Activated naive CD8-positive, alpha-beta T cell (primary cell): Measurements from ENCODE around the gene HOMER1.

Experiments
- H3K27ac Mint-ChIP-seq: one replicate; pipeline ENCODE4 v1.8.0; 2021; ENCODE audit warnings: mixed read lengths
- H3K27me3 Mint-ChIP-seq: one replicate; pipeline ENCODE4 v1.8.0; 2021; ENCODE audit warnings: mixed read lengths
- H3K36me3 Mint-ChIP-seq: one replicate; pipeline ENCODE4 v1.8.0; 2021; ENCODE audit warnings: mixed read lengths
- H3K4me1 Mint-ChIP-seq: one replicate; pipeline ENCODE4 v1.8.0; 2021; ENCODE audit warnings: low read depth, mixed read lengths
- H3K4me3 Mint-ChIP-seq: one replicate; pipeline ENCODE4 v1.8.0; 2021; ENCODE audit warnings: mild to moderate bottlenecking, mixed read lengths
- H3K9me3 Mint-ChIP-seq: one replicate; pipeline ENCODE4 v1.8.0; 2021; ENCODE audit warnings: low read depth, mixed read lengths

HOMER1 gene

DNA sequence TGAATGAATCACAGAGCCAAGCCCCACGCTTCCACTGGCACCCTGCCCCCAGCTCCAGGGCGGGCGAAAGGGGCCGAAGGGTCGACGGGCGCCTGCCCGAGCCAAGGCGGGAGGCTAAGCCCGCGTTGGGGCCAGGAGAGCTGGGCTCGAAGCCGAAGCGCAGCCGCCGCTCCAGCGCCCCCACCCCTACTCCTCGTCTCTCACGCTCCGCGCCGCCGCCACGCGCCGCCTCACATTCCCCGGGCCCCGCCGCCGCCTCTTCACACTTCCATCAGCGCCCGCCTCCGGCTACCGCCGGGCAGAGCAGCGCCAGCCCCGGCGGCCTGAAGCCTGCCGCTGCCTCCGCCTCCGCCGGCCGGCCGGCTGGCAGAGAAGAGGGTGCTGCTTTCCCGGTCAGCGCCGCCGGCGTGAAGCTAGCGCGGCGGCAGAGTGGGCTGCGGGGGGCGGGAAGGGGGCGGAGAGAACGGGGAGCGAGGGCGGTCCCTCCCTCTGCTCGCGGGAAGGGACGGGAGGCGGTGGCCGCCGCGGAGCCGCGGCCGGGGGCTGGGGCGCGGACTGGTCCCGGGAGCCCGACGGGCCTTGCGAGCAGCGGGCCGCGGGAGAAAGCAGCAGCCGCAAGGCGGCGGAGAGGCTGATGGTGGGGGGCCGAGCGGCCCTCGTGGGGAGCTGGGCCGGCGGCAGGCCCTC lies at the start of gene HOMER1:
TSS of gene HOMER1 (minus strand) at position 431 of the 687 bp plus-strand sequence. CDS start 1,360 bp downstream, outside the sequence.
- Mint-ChIP-seq H3K27ac (peak within 1 kb of the TSS; percentile 95), H3K4me3 (peak within 1 kb of the TSS; percentile 94), H3K9me3 (no peaks in the 10 kb centered on the region), H3K4me1 (peaks cover 51% of the 10 kb centered on the region), H3K27me3 (peaks cover 7% of the 10 kb centered on the region), H3K36me3 (peaks cover 3% of the 10 kb centered on the region)

DNA sequence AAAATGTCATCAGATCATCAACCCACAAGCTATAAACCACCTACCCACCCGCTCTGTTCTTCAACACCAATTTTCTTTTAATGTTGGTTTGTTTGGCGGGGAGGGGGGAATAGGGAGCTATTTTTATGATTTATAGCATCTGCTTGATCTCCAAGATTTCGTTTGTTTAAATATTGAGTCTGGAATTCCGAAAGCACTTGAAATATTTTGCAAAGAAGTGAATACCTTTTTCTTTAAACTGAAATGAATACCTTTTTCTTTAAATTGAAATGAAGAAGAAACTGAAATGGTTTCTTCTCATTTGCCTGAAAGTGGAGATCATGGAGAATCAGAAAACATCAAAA lies 49.3 kb upstream of the HOMER1 start:
- Mint-ChIP-seq H3K9me3 (no peaks in the 10 kb centered on the region), H3K27ac (peak overlapping the region; percentile 70), H3K4me3 (no peak overlapping the region), H3K4me1 (peaks cover 34% of the 10 kb centered on the region), H3K27me3 (no peaks in the 10 kb centered on the region), H3K36me3 (peaks cover 2% of the 10 kb centered on the region)

- H3K9me3 Mint-ChIP-seq = no peaks in the 10 kb centered on the region
- H3K36me3 Mint-ChIP-seq = peaks cover 2% of the 10 kb centered on the region
- no peaks in the 10 kb centered on the region for H3K27me3 Mint-ChIP-seq
- peak overlapping the region; percentile 70 for H3K27ac Mint-ChIP-seq
- no peak overlapping the region for H3K4me3 Mint-ChIP-seq
- peaks cover 34% of the 10 kb centered on the region for H3K4me1 Mint-ChIP-seq
These were observed 48.7 kb upstream of the HOMER1 start for GRCh38 chr5:79562351-79563246.

GRCh38 chr5:79561525-79561893 lies 47.6 kb upstream of the HOMER1 start:
- peaks cover 34% of the 10 kb centered on the region for H3K4me1 Mint-ChIP-seq
- H3K4me3 Mint-ChIP-seq = peak overlapping the region; percentile 71
- H3K9me3 Mint-ChIP-seq = no peaks in the 10 kb centered on the region
- H3K27ac Mint-ChIP-seq = peak overlapping the region; percentile 98
- H3K36me3 Mint-ChIP-seq = peaks cover 2% of the 10 kb centered on the region
- H3K27me3 Mint-ChIP-seq = no peaks in the 10 kb centered on the region

DNA sequence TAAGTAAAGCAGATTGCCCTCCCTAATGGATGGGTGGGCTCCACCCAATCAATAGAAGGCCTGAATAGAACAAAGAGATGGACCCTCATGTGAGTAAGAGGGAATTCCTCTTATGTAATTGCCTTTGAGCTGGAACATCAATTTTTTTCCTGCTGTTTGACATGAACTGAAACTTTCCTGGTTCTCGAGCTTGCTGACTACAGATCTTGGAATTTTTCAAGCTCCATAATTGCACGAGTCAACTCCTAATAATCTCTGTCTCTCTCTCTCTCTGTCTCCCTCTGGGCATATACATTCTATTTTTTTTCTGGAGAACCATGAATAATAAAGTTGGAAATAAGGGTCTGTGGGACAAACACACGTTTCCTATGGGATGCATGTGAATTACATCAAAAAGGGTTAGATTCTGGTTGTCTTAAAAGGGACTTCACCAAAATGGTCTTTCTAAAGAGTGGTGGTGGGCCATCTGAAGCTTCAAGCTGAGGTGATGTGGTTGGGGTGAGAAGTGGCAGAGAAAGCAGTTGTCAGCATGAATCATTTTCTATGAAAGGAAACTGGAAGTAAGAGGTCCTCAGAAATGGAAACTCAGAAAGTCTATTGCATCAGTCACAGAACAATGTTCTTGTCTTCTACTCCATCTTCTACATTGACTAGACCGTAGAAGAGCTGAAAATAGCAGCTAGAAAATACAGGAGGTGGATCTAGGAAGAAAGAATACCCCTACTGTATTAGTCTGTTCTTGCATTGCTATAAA lies 47.0 kb upstream of the HOMER1 start:
- no peaks in the 10 kb centered on the region for H3K9me3 Mint-ChIP-seq
- peaks cover 2% of the 10 kb centered on the region for H3K36me3 Mint-ChIP-seq
- peak overlapping the region; percentile 98 for H3K27ac Mint-ChIP-seq
- peaks cover 34% of the 10 kb centered on the region for H3K4me1 Mint-ChIP-seq
- H3K4me3 Mint-ChIP-seq = peak overlapping the region; percentile 71
- H3K27me3 Mint-ChIP-seq = no peaks in the 10 kb centered on the region

GRCh38 chr5:79555418-79555817 lies 41.5 kb upstream of the HOMER1 start:
- Mint-ChIP-seq H3K36me3 (peaks cover 3% of the 10 kb centered on the region), H3K27ac (no peak overlapping the region), H3K4me3 (no peak overlapping the region), H3K9me3 (no peaks in the 10 kb centered on the region), H3K4me1 (peaks cover 16% of the 10 kb centered on the region), H3K27me3 (no peaks in the 10 kb centered on the region)

DNA sequence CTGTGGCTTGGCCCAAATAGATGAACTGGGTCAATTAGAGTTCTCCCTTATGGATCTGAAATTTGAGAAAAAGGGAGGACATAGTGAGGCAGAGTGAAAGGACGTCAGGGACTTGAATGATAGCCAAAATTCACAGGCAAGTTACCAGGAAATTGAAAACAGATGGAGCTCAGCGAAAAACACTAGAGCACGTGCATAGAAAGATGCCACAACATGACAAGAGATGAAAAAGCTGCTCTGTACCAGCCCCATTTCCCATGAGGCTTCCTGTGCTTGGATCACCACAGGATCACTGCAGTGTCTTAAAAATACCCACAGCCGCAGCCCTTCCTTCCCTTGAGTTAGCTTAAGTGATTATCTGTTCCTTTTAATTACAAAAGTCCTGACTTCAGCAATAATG lies 39.0 kb upstream of the HOMER1 start:
- no peak overlapping the region for H3K27ac Mint-ChIP-seq
- H3K36me3 Mint-ChIP-seq = peaks cover 3% of the 10 kb centered on the region
- no peaks in the 10 kb centered on the region for H3K27me3 Mint-ChIP-seq
- no peak overlapping the region for H3K4me3 Mint-ChIP-seq
- H3K4me1 Mint-ChIP-seq = peaks cover 13% of the 10 kb centered on the region
- no peaks in the 10 kb centered on the region for H3K9me3 Mint-ChIP-seq

DNA sequence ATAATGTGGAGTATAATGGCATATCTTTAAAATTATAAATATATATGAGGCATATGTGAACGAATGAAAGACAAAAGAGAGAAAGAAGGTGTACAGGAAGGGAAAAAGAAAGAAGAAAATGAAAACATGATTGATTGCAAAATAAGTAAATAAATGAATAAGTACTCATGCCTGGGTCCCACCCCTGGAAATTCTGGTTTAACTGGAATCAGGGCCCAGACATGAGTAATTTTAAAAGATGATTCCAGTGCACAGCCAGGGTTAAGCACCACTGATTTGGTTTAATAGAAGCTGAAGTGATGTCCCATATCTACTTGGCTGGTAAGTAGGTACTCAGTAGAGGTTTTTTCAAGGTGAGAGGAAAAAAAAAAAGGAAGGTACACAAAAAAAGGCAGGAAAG lies 34.0 kb upstream of the HOMER1 start:
- peaks cover 4% of the 10 kb centered on the region for H3K4me1 Mint-ChIP-seq
- H3K27ac Mint-ChIP-seq = no peak overlapping the region
- H3K4me3 Mint-ChIP-seq = no peak overlapping the region
- H3K36me3 Mint-ChIP-seq = peaks cover 3% of the 10 kb centered on the region
- H3K9me3 Mint-ChIP-seq = no peaks in the 10 kb centered on the region
- H3K27me3 Mint-ChIP-seq = peaks cover 2% of the 10 kb centered on the region

DNA sequence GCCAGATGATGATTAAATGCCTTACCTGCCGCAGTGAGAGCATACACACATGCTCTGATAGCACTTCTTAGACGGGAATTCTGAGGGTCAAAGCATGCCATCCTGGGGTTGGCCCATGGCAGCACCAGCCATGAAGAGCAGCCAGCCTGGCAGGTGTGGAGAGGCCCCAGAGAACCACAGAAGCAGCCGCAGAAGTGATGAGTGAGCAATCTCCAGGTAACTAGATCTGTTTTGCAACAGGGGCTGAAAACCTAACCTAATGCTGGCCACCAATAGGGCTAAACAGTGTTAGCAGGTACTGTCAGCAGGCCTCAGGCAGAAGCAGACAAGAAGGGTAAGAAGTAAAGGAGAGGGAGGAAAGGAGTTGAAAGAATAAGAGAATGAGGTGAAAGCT lies 33.5 kb upstream of the HOMER1 start:
- Mint-ChIP-seq H3K36me3 (peaks cover 3% of the 10 kb centered on the region), H3K27ac (no peak overlapping the region), H3K4me1 (no peaks in the 10 kb centered on the region), H3K4me3 (no peak overlapping the region), H3K9me3 (no peaks in the 10 kb centered on the region), H3K27me3 (peaks cover 2% of the 10 kb centered on the region)

- Mint-ChIP-seq H3K4me3 (no peak overlapping the region), H3K27ac (no peak overlapping the region), H3K27me3 (peaks cover 2% of the 10 kb centered on the region), H3K4me1 (no peaks in the 10 kb centered on the region), H3K9me3 (no peaks in the 10 kb centered on the region), H3K36me3 (peaks cover 2% of the 10 kb centered on the region)
These were observed 33.0 kb upstream of the HOMER1 start for GRCh38 chr5:79546782-79547428.

DNA sequence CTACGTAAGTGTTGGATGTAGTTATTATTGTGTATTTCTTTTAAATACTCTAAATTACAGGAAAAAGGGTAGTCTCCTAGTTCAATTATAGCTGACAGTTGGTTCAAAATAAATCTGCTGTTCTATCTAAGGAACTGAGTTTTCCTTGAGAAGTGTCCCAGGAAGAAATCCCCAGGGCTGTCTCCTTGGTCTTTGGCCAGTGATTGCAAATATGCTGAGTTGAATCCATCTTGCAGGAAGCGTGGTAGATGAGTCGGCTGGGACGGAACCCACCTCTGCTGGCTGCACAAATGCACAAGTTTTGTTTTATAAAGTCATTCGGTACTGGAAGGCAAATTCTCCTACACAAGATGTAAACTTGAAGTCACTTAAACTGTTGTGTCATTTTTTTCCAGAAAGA lies 30.2 kb upstream of the HOMER1 start:
- Mint-ChIP-seq H3K4me1 (no peaks in the 10 kb centered on the region), H3K27ac (no peak overlapping the region), H3K4me3 (no peak overlapping the region), H3K36me3 (no peaks in the 10 kb centered on the region), H3K9me3 (no peaks in the 10 kb centered on the region), H3K27me3 (peaks cover 2% of the 10 kb centered on the region)

DNA sequence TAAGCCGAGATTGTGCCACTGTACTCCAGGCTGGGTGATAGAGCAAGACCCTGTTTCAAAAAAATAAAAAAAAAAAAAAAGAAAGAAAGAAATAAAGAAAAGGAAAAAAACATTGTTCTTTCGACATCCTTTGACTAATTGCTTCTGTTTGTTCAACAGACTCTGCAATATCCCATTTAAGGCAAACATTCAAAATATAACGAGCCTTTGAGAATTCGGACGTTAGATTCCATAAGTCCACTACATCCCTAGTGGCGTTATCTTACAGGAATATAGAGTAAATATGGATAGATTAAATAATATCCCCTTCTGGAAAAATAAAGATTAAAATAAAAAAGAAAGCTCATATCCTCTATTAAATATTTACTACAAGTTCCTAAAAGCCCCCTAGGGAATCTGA lies 27.0 kb upstream of the HOMER1 start:
- H3K4me1 Mint-ChIP-seq = no peaks in the 10 kb centered on the region
- H3K9me3 Mint-ChIP-seq = no peaks in the 10 kb centered on the region
- no peak overlapping the region for H3K4me3 Mint-ChIP-seq
- no peaks in the 10 kb centered on the region for H3K36me3 Mint-ChIP-seq
- H3K27me3 Mint-ChIP-seq = no peaks in the 10 kb centered on the region
- no peak overlapping the region for H3K27ac Mint-ChIP-seq

DNA sequence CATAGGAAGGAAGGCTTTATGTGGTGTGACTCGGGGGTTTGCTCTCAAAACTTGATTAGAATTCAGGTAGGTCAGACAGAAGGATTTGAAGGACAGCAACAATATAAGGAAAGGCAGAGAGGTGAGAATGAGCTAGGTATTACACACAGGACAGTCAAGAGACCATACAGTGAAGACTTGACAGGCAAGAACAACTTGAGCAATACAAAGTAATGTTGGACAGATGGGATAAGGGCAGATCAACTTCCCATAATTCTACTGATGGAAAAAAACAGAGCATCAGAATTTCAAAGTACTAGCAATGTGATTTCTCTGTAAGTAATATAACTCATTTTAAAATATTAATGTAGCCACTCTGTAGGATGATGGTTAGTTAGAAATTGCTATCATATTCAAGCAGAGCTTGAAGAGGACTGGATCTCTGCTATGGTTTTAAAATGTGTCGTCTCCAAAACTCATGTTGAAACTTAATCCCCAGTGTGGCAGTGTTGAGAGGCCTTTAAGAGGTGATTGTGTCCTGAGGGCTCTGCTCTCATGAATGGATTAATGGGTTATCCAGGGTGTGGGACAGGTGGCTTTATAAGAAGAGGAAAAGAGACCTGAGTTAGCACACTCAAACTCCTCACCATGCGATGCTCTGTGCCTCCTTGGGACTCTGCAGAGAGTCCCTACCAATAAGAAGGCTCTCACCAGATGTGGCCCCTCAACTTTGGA lies 22.4 kb upstream of the HOMER1 start:
- H3K4me1 Mint-ChIP-seq = no peaks in the 10 kb centered on the region
- no peaks in the 10 kb centered on the region for H3K9me3 Mint-ChIP-seq
- H3K27ac Mint-ChIP-seq = no peak overlapping the region
- H3K4me3 Mint-ChIP-seq = no peak overlapping the region
- no peaks in the 10 kb centered on the region for H3K27me3 Mint-ChIP-seq
- no peaks in the 10 kb centered on the region for H3K36me3 Mint-ChIP-seq

GRCh38 chr5:79535477-79536192 lies 21.7 kb upstream of the HOMER1 start:
- no peak overlapping the region for H3K4me3 Mint-ChIP-seq
- H3K27me3 Mint-ChIP-seq = no peaks in the 10 kb centered on the region
- H3K4me1 Mint-ChIP-seq = no peaks in the 10 kb centered on the region
- H3K36me3 Mint-ChIP-seq = no peaks in the 10 kb centered on the region
- H3K27ac Mint-ChIP-seq = no peak overlapping the region
- no peaks in the 10 kb centered on the region for H3K9me3 Mint-ChIP-seq
